Endothelial cell of hepatic sinusoid (primary cell): ENCODE data around the gene GRIA1.
"Not testable (repeated sequence)": the region's sequence is repeated elsewhere in the genome, so short reads cannot be mapped to it uniquely, and the experiment has no call there.

Source experiments
- in situ Hi-C: cut with HindIII; loops from 2 replicates; pipeline ENCODE4 v1.10.0; 2017; ENCODE audit warnings: low sequenced_read_pairs

The GRIA1 gene

DNA sequence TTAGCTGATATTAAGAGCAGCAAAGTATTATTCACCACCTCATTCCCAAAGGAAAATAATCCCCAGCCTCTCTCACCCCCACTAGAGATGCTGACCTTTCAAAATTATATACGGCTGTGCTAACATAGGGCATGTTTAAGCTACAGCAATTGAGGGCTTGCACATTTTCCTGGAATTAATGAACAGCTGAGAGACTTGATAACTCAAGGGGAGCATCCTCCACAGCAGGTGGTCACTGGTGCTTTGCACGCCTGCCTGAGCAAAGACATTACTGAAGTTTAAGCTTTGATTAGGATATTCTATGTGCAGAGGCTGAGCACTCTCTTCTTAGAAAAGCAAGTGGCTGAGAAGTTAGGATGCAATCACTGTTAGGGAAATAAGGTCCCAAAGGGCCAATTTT, 317.3 kb downstream of the GRIA1 start:
- in situ Hi-C loops = no loop called here

DNA sequence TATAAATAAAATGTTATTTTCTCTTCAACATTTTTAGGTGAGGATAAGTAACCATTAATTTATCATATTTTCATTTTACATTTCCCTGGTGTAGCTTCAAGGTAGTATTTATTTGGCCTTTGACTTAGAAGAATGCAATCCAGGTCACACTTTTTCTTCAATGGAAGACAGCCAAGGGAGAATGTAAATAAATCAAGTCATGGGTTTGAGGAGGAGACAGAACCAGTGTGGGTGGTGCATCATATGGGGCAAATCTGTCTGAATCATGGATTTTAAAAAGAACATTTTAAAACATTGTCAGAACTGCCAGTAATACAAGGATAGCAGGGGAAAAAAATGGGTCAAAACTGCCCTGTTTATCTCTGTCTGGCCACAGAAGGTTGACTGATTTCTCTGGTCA, 318.7 kb downstream of the GRIA1 start:
- in situ Hi-C loops = no loop called here

DNA sequence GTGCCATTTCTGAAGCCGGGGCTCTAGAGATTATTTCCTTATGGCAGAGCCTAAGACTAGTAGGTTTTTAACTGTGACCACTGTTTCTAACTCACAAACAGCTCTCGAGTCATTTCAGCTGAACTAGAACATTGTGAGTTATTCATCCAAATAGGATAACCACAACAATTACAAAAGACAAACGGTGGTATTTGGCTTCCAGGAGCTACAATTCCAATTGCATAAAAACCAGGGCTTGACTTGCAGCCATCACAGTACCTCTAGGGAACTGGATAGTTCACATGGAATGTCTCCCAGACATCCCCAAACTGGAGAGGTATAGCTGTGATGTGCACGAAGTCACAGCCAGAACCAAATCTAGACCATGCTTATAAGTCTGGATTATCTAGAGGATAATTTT, 323.4 kb downstream of the GRIA1 start:
- in situ Hi-C loops = no loop called here

- in situ Hi-C loops = no loop called here
Observed at GRCh38 chr5:153816870-153817269, 326.4 kb downstream of the GRIA1 start.

- in situ Hi-C loops = no loop called here
Observed at GRCh38 chr5:153818626-153819025, 328.2 kb downstream of the GRIA1 start.

- in situ Hi-C loops = no loop called here
Observed at GRCh38 chr5:153823036-153823435, 332.6 kb downstream of the GRIA1 start.

- in situ Hi-C loops = no loop called here
Observed at GRCh38 chr5:153824909-153825308, 334.4 kb downstream of the GRIA1 start.

- in situ Hi-C loops = no loop called here
Observed at GRCh38 chr5:153827397-153827796, 336.9 kb downstream of the GRIA1 start.

GRCh38 chr5:153829510-153830065, 339.1 kb downstream of the GRIA1 start:
- in situ Hi-C loops = no loop called here

GRCh38 chr5:153831973-153832372, 341.5 kb downstream of the GRIA1 start:
- in situ Hi-C loops = no loop called here

GRCh38 chr5:153835891-153836515, 345.5 kb downstream of the GRIA1 start:
- in situ Hi-C loops = no loop called here

DNA sequence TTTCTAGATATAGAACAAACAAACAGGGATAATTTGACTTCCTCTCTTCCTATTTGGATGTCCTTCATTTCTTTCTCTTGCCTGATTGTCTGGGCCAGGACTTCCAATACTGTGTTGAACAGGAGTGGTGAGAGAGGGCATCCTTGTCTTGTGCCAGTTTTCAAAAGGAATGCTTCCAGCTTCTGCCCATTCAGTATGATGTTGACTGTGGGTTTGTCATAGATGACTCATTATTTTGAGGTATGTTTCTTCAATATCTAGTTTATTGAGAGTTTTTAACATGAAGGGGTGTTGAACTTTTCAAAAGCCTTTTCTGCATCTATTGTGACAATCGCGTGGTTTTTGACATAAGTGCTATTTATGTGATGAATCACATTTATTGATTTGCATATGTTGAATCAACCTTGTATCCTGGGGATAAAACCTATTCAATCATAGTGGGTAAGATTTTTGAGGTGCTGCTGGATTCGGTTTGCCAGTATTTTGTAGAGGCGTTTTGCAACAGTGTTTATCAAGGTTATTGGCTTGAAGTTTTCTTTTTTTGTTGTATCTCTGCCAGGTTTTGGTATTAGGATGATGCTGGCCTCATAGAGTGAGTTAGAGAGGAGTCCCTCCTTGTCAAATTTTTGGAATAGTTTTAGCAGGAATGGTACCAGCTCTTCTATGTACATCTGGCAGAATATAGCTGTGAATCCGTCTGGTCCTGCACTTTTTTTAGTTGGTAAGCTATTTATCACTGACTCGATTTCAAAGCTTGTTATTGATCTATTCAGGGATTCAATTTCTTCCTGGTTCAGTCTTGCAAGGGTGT, 359.0 kb downstream of the GRIA1 start:
- in situ Hi-C loops = not testable (repeated sequence)

GRCh38 chr5:153860195-153860886, 369.9 kb downstream of the GRIA1 start:
- in situ Hi-C loops = no loop called here

DNA sequence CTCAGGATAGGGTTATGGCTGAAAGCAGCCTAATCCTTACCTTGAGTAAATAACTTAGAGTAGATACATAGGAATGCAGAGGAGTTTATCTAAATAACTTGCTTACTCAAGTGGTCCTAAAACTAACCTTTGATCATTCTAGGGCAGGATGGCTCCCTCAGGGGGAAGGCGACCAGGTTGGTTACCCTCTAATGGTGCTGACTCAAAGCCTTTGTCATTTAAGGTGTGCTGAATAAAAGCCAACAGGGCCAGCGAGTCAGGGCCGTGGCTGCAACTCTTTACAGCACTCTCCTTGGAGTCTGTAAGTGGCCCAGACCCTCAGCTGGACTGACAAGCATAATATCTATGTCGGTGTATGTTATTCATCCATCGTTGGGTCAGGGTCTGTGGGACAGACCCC, 372.4 kb downstream of the GRIA1 start:
- in situ Hi-C loops = not testable (repeated sequence)
